HEK293 (cell line): ENCODE data around the gene NXPH1.

Source experiments
- ZNF558 ChIP-seq: fragments of 450-650 bp; formaldehyde crosslinking; IDR thresholded peaks from 2 replicates; pipeline ENCODE4 v1.5.1; 2016; ENCODE audit warnings: missing biosample characterization, missing genetic modification characterization
- TF ChIP-seq, protein P1 (sequence below): fragments of 450-650 bp; formaldehyde crosslinking; IDR thresholded peaks from 2 replicates; pipeline ENCODE4 v1.5.1; 2016; ENCODE audit warnings: missing biosample characterization, missing genetic modification characterization, borderline replicate concordance
- TF ChIP-seq, protein P2 (sequence below): fragments of 450-650 bp; formaldehyde crosslinking; IDR thresholded peaks from 2 replicates; pipeline ENCODE4 v1.5.1; 2016; ENCODE audit warnings: missing biosample characterization, missing genetic modification characterization

DNA sequence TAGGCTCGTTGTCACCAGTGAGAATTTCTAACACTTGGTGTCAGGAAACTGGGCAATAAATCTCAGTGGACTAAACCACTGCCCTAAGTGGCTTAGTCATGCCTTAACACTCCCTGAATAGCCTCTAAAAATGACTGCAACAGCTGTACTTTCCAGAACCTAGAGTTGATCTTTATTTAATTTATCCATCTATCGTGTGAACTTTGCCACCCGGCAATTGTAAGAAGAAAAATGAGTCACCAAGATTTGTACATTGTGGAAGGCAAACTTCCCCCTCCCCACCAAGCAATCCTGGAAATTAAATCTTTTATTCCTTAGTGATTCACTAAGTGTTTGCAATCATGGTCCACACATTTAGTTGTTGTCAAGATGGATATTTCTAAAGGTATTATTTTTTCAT, 47.1 kb downstream of the NXPH1 start:
- TF ChIP-seq, protein P1, sequence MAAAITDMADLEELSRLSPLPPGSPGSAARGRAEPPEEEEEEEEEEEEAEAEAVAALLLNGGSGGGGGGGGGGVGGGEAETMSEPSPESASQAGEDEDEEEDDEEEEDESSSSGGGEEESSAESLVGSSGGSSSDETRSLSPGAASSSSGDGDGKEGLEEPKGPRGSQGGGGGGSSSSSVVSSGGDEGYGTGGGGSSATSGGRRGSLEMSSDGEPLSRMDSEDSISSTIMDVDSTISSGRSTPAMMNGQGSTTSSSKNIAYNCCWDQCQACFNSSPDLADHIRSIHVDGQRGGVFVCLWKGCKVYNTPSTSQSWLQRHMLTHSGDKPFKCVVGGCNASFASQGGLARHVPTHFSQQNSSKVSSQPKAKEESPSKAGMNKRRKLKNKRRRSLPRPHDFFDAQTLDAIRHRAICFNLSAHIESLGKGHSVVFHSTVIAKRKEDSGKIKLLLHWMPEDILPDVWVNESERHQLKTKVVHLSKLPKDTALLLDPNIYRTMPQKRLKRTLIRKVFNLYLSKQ (tag by site-specific recombination), result no peak
- TF ChIP-seq, protein P2, sequence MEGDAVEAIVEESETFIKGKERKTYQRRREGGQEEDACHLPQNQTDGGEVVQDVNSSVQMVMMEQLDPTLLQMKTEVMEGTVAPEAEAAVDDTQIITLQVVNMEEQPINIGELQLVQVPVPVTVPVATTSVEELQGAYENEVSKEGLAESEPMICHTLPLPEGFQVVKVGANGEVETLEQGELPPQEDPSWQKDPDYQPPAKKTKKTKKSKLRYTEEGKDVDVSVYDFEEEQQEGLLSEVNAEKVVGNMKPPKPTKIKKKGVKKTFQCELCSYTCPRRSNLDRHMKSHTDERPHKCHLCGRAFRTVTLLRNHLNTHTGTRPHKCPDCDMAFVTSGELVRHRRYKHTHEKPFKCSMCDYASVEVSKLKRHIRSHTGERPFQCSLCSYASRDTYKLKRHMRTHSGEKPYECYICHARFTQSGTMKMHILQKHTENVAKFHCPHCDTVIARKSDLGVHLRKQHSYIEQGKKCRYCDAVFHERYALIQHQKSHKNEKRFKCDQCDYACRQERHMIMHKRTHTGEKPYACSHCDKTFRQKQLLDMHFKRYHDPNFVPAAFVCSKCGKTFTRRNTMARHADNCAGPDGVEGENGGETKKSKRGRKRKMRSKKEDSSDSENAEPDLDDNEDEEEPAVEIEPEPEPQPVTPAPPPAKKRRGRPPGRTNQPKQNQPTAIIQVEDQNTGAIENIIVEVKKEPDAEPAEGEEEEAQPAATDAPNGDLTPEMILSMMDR (tag by site-specific recombination), result no peak
- TF ChIP-seq ZNF558, result no peak
